Neural cell (in vitro differentiated cells): ENCODE data around the gene RUNX1. TPM values are rescaled to one million over a fixed set of nuclear protein-coding genes. Genes with fewer than 3 reads are reported as not detected.

Experiments used
- H2AFZ ChIP-seq: fragments of 200-600, 300-800 bp; sonication (generic), shearing (Covaris generic); 2 replicates; pipeline ENCODE4 v1.6.0; 2014; ENCODE audit warnings: low read depth, mild to moderate bottlenecking, antibody characterized with exemption, low read length, moderate library complexity
- H3F3A ChIP-seq: fragments of 200-600 bp; shearing (Covaris generic); 2 replicates; pipeline ENCODE4 v1.6.1; 2016; ENCODE audit warnings: mild to moderate bottlenecking, moderate library complexity, mixed read lengths, antibody characterized with exemption, low read length; ENCODE audit not compliant: insufficient read depth, poor library complexity, severe bottlenecking
- H3K27ac ChIP-seq: fragments of 200-600, 300-800 bp; sonication (generic), shearing (Covaris generic); 2 replicates; pipeline ENCODE4 v1.5.1; 2014; ENCODE audit warnings: mild to moderate bottlenecking, low read length, moderate library complexity
- H3K27me3 ChIP-seq: fragments of 300-800, 200-600 bp; sonication (generic), shearing (Covaris generic); 2 replicates; pipeline ENCODE4 v1.6.0; 2014; ENCODE audit warnings: mild to moderate bottlenecking, low read depth, low read length, moderate library complexity; ENCODE audit not compliant: insufficient read depth
- H3K36me3 ChIP-seq: fragments of 300-800, 200-600 bp; sonication (generic), shearing (Covaris generic); 2 replicates; pipeline ENCODE4 v1.5.1; 2014; ENCODE audit warnings: mild to moderate bottlenecking, antibody characterized with exemption, low read length, moderate library complexity; ENCODE audit not compliant: insufficient read depth
- H3K4me2 ChIP-seq: fragments of 300-800, 200-600 bp; sonication (generic), shearing (Covaris generic); 2 replicates; pipeline ENCODE4 v1.6.0; 2014; ENCODE audit warnings: mild to moderate bottlenecking, low read length
- H3K4me3 ChIP-seq: fragments of 300-800, 200-600 bp; sonication (generic), shearing (Covaris generic); 2 replicates; pipeline ENCODE4 v1.5.1; 2014; ENCODE audit warnings: mild to moderate bottlenecking, low read length, moderate library complexity
- H3K79me2 ChIP-seq: fragments of 200-600 bp; shearing (Covaris generic); replicated peaks from 2 replicates; pipeline ENCODE4 v1.6.0; 2014; ENCODE audit warnings: mild to moderate bottlenecking, low read length, moderate library complexity; ENCODE audit not compliant: insufficient read depth
- H3K9ac ChIP-seq: fragments of 300-800, 200-600 bp; sonication (generic), shearing (Covaris generic); 2 replicates; pipeline ENCODE4 v1.6.1; 2016; ENCODE audit warnings: mild to moderate bottlenecking, low read length, mixed read lengths
- H3K9me2 ChIP-seq: fragments of 200-600 bp; shearing (Covaris generic); 2 replicates; pipeline ENCODE4 v1.6.1; 2016; ENCODE audit warnings: mild to moderate bottlenecking, low read length, mixed read lengths; ENCODE audit not compliant: insufficient read depth
- H3K9me3 ChIP-seq: fragments of 200-600, 300-800 bp; sonication (generic), shearing (Covaris generic); 2 replicates; pipeline ENCODE4 v1.6.1; 2016; ENCODE audit warnings: mild to moderate bottlenecking, mixed run types, low read length, moderate library complexity, mixed read lengths
- H4K20me1 ChIP-seq: fragments of 200-600 bp; shearing (Covaris generic); 2 replicates; pipeline ENCODE4 v1.6.1; 2016; ENCODE audit warnings: mild to moderate bottlenecking, mixed run types; ENCODE audit not compliant: insufficient read depth
- EP300 ChIP-seq: fragments of 450-650 bp; conservative IDR thresholded peaks from 2 replicates; pipeline ENCODE4 v1.6.1; 2014; ENCODE audit warnings: antibody characterized with exemption, mild to moderate bottlenecking, moderate library complexity; ENCODE audit not compliant: poor library complexity, severe bottlenecking
- EZH2 ChIP-seq: fragments of 200-600, 300-800 bp; shearing (Covaris generic), sonication (generic); IDR thresholded peaks from 2 replicates; pipeline ENCODE4 v1.6.1; 2014; ENCODE audit warnings: antibody characterized with exemption, low read length, borderline replicate concordance, mild to moderate bottlenecking; ENCODE audit not compliant: insufficient read depth, poor library complexity, severe bottlenecking
- MXI1 ChIP-seq: fragments of 450-650 bp; conservative IDR thresholded peaks from 2 replicates; pipeline ENCODE4 v1.6.1; 2014; ENCODE audit warnings: antibody characterized with exemption, mild to moderate bottlenecking; ENCODE audit not compliant: poor library complexity, severe bottlenecking
- POLR2AphosphoS5 ChIP-seq: IDR thresholded peaks from 2 replicates; pipeline ENCODE4 v1.6.1; 2012
- RAD21 ChIP-seq: fragments of 450-650 bp; conservative IDR thresholded peaks from 2 replicates; pipeline ENCODE4 v1.6.1; 2014; ENCODE audit warnings: antibody characterized with exemption, mild to moderate bottlenecking, moderate library complexity
- SMC3 ChIP-seq: fragments of 450-650 bp; conservative IDR thresholded peaks from 2 replicates; pipeline ENCODE4 v1.6.1; 2014; ENCODE audit warnings: antibody characterized with exemption, mild to moderate bottlenecking, moderate library complexity; ENCODE audit not compliant: poor library complexity
- TAF1 ChIP-seq: IDR thresholded peaks from 2 replicates; pipeline ENCODE4 v1.6.1; 2012; ENCODE audit warnings: low read depth
- polyA plus RNA-seq: library from polyadenylated mRNA; depleted of rRNA; stranded (reverse); fragments of >200 nt; gene quantifications from 2 replicates; pipeline ENCODE4 v1.2.3, GENCODE V29; 2014
- TF ChIP-seq, protein P1 (sequence below): IDR thresholded peaks from 2 replicates; pipeline ENCODE4 v1.6.1; 2012; ENCODE audit warnings: borderline replicate concordance
- TF ChIP-seq, protein P2 (sequence below): fragments of 450-650 bp; IDR thresholded peaks from 2 replicates; pipeline ENCODE4 v1.5.1; 2014; ENCODE audit warnings: antibody characterized with exemption, mild to moderate bottlenecking, moderate library complexity; ENCODE audit not compliant: poor library complexity, severe bottlenecking

RUNX1 gene
- polyA plus RNA-seq, 1 donor from 2014 or later: not detected

DNA sequence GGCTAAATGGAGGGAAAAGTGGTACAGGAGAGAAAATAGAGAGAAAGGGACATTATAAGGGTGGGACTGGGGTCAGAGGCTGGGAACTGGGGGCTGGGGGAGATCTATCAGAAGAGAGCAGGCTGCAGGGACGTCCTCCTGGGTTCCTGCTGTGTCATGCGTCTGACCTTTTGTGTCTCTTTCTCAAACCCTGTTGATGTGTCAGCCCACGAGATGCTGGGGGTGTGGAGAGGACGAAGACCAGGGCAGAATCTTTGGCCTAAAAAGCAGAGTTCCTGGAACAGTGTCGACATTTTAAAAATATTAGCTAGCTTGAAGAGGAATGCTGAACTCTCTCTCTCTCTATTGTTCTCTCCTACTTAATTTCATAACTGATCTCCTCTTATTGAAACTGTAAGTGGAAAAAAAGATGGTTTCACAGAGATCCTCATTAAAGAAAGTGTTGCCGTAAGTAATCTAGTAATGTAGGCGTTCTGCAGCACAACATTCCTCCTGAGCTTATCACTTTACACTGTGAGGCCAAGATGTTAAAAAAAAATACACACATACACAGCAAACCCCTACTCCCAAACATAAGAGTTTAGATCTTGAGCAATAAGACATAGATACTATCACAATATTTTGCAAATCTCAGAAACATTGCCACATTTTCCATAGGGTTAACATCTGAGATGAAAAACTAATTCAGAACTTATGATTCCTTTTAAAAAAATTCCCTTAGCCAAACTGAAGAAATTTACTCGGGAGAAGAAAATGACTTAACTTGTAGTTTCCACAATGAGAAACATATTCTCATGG, 52.6 kb downstream of the RUNX1 start:
- Histone ChIP-seq H3K4me2 (no peak overlapping the region), H3K27ac (no peak overlapping the region), H3F3A (no peaks in the 10 kb centered on the region), H3K9ac (no peak overlapping the region), H4K20me1 (no peaks in the 10 kb centered on the region), H3K9me2 (no peaks in the 10 kb centered on the region), H3K79me2 (no peaks in the 10 kb centered on the region), H3K4me3 (no peak overlapping the region), H3K27me3 (no peaks in the 10 kb centered on the region), H3K9me3 (no peaks in the 10 kb centered on the region), H3K36me3 (no peaks in the 10 kb centered on the region), H2AFZ (no peak overlapping the region)
- TF ChIP-seq TAF1 (no peak), RAD21 (no peak), EP300 (no peak), MXI1 (no peak), EZH2 (no peak), SMC3 (no peak), POLR2AphosphoS5 (no peak)
- TF ChIP-seq, protein P1, sequence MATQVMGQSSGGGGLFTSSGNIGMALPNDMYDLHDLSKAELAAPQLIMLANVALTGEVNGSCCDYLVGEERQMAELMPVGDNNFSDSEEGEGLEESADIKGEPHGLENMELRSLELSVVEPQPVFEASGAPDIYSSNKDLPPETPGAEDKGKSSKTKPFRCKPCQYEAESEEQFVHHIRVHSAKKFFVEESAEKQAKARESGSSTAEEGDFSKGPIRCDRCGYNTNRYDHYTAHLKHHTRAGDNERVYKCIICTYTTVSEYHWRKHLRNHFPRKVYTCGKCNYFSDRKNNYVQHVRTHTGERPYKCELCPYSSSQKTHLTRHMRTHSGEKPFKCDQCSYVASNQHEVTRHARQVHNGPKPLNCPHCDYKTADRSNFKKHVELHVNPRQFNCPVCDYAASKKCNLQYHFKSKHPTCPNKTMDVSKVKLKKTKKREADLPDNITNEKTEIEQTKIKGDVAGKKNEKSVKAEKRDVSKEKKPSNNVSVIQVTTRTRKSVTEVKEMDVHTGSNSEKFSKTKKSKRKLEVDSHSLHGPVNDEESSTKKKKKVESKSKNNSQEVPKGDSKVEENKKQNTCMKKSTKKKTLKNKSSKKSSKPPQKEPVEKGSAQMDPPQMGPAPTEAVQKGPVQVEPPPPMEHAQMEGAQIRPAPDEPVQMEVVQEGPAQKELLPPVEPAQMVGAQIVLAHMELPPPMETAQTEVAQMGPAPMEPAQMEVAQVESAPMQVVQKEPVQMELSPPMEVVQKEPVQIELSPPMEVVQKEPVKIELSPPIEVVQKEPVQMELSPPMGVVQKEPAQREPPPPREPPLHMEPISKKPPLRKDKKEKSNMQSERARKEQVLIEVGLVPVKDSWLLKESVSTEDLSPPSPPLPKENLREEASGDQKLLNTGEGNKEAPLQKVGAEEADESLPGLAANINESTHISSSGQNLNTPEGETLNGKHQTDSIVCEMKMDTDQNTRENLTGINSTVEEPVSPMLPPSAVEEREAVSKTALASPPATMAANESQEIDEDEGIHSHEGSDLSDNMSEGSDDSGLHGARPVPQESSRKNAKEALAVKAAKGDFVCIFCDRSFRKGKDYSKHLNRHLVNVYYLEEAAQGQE: no peak
- TF ChIP-seq, protein P2, sequence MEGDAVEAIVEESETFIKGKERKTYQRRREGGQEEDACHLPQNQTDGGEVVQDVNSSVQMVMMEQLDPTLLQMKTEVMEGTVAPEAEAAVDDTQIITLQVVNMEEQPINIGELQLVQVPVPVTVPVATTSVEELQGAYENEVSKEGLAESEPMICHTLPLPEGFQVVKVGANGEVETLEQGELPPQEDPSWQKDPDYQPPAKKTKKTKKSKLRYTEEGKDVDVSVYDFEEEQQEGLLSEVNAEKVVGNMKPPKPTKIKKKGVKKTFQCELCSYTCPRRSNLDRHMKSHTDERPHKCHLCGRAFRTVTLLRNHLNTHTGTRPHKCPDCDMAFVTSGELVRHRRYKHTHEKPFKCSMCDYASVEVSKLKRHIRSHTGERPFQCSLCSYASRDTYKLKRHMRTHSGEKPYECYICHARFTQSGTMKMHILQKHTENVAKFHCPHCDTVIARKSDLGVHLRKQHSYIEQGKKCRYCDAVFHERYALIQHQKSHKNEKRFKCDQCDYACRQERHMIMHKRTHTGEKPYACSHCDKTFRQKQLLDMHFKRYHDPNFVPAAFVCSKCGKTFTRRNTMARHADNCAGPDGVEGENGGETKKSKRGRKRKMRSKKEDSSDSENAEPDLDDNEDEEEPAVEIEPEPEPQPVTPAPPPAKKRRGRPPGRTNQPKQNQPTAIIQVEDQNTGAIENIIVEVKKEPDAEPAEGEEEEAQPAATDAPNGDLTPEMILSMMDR: no peak

DNA sequence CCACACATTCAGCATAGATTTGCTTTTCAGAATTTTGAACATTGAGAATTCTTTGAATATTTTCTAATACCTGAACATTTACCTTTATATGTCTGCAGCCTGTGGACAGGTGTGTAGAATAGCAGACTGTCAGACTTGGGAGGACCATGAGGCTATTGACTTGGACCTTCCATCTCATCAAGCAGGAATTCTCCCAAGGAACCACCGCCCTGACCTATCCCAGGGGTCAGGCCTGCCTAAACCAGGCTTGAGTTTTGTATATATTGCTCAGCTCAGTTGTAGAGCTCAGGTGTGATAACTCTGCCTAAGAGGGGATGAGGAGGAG, 53.2 kb downstream of the RUNX1 start:
- Histone ChIP-seq H3K9me2 (no peaks in the 10 kb centered on the region), H3K4me3 (no peak overlapping the region), H3K79me2 (no peaks in the 10 kb centered on the region), H3K4me2 (no peak overlapping the region), H3K27me3 (no peaks in the 10 kb centered on the region), H3K9me3 (no peaks in the 10 kb centered on the region), H3F3A (no peaks in the 10 kb centered on the region), H4K20me1 (no peaks in the 10 kb centered on the region), H3K27ac (no peak overlapping the region), H3K36me3 (no peaks in the 10 kb centered on the region), H3K9ac (no peak overlapping the region), H2AFZ (no peak overlapping the region)
- TF ChIP-seq TAF1 (no peak), POLR2AphosphoS5 (no peak)
- TF ChIP-seq, protein P1: no peak
- TF ChIP-seq, protein P2: no peak
